Measurements from ENCODE around the gene F13A1. TPM values are rescaled to one million over a fixed set of nuclear protein-coding genes. Genes with fewer than 3 reads are reported as not detected.

The F13A1 gene
- total RNA-seq, 4 donors from 2014 or later: 28.8 to 303 (median 117) TPM

GRCh38 chr6:6287415-6287814, 33.0 kb downstream of the F13A1 start:
- Histone ChIP-seq H3K27me3 (no peaks in the 10 kb centered on the region), H3K4me1 (no peaks in the 10 kb centered on the region), H3K9me3 (no peaks in the 10 kb centered on the region), H3K36me3 (no peaks in the 10 kb centered on the region), H3K27ac (no peak overlapping the region), H3K4me3 (no peak overlapping the region)
- no peak for TF ChIP-seq POLR2AphosphoS5 (IDR thresholded peaks at IDR 0.05)
- TF ChIP-seq EP300 (IDR thresholded peaks at IDR 0.05): no peak
- no peak for TF ChIP-seq POLR2A (IDR thresholded peaks at IDR 0.05)
- TF ChIP-seq CTCF (IDR thresholded peaks at IDR 0.05): no peak
- ATAC-seq: no peak
- 82% methylated on average over 3 of the region's 3 CpGs; no CpG with 5 or more reads in 1 of the 2 donors for WGBS, 2 donors (ENCODE audit: low coverage in 1 of 2)

GRCh38 chr6:6285679-6286078, 34.8 kb downstream of the F13A1 start:
- TF ChIP-seq POLR2A (IDR thresholded peaks at IDR 0.05) (no peak), CTCF (IDR thresholded peaks at IDR 0.05) (no peak), POLR2AphosphoS5 (IDR thresholded peaks at IDR 0.05) (no peak), EP300 (IDR thresholded peaks at IDR 0.05) (no peak)
- H3K4me3 ChIP-seq: no peak overlapping the region
- H3K27me3 ChIP-seq: no peaks in the 10 kb centered on the region
- no peaks in the 10 kb centered on the region for H3K36me3 ChIP-seq
- H3K27ac ChIP-seq: no peak overlapping the region
- ATAC-seq: no peak
- WGBS, 2 donors (ENCODE audit: low coverage in 1 of 2): 93% methylated on average over 5 of the region's 11 CpGs; no CpG with 5 or more reads in 1 of the 2 donors
- no peaks in the 10 kb centered on the region for H3K9me3 ChIP-seq
- no peaks in the 10 kb centered on the region for H3K4me1 ChIP-seq

- H3K9me3 ChIP-seq: no peaks in the 10 kb centered on the region
- no peaks in the 10 kb centered on the region for H3K27me3 ChIP-seq
- H3K36me3 ChIP-seq: no peaks in the 10 kb centered on the region
- H3K4me3 ChIP-seq: no peak overlapping the region
- WGBS, 2 donors (ENCODE audit: low coverage in 1 of 2): 69 to 71% methylated on average over 1 to 5 of the region's 6 CpGs
- no peak for ATAC-seq
- H3K27ac ChIP-seq: no peak overlapping the region
- no peak for TF ChIP-seq EP300 (IDR thresholded peaks at IDR 0.05)
- no peak for TF ChIP-seq POLR2A (IDR thresholded peaks at IDR 0.05)
- no peak for TF ChIP-seq POLR2AphosphoS5 (IDR thresholded peaks at IDR 0.05)
- TF ChIP-seq CTCF (IDR thresholded peaks at IDR 0.05): no peak
- no peaks in the 10 kb centered on the region for H3K4me1 ChIP-seq
These were observed 36.1 kb downstream of the F13A1 start for GRCh38 chr6:6284221-6284966.

- no peaks in the 10 kb centered on the region for H3K36me3 ChIP-seq
- WGBS, 2 donors (ENCODE audit: low coverage in 1 of 2): 77 to 78% methylated on average over 2 of the region's 2 CpGs
- no peak overlapping the region for H3K27ac ChIP-seq
- ATAC-seq: no peak
- no peak overlapping the region for H3K4me3 ChIP-seq
- H3K9me3 ChIP-seq: no peaks in the 10 kb centered on the region
- no peaks in the 10 kb centered on the region for H3K4me1 ChIP-seq
- H3K27me3 ChIP-seq: no peaks in the 10 kb centered on the region
- TF ChIP-seq POLR2A (IDR thresholded peaks at IDR 0.05) (no peak), POLR2AphosphoS5 (IDR thresholded peaks at IDR 0.05) (no peak), EP300 (IDR thresholded peaks at IDR 0.05) (no peak), CTCF (IDR thresholded peaks at IDR 0.05) (no peak)
These were observed 36.7 kb downstream of the F13A1 start for GRCh38 chr6:6283746-6284145.

GRCh38 chr6:6282716-6283115, 37.7 kb downstream of the F13A1 start:
- Histone ChIP-seq H3K4me1 (no peaks in the 10 kb centered on the region), H3K4me3 (no peak overlapping the region), H3K27me3 (no peaks in the 10 kb centered on the region), H3K36me3 (no peaks in the 10 kb centered on the region), H3K27ac (no peak overlapping the region), H3K9me3 (no peaks in the 10 kb centered on the region)
- TF ChIP-seq CTCF (IDR thresholded peaks at IDR 0.05) (no peak), POLR2AphosphoS5 (IDR thresholded peaks at IDR 0.05) (no peak), EP300 (IDR thresholded peaks at IDR 0.05) (no peak), POLR2A (IDR thresholded peaks at IDR 0.05) (no peak)
- whole genome bisulfite sequencing, 2 donors (ENCODE audit: low coverage in 1 of 2): 80% methylated on average over 1 of the region's 1 CpG; no CpG with 5 or more reads in 1 of the 2 donors
- no peak for ATAC-seq

All from gastroesophageal sphincter (tissue), 4 donors.